HepG2 (cell line): ENCODE results near the gene FDXACB1. TPM values are rescaled to one million over a fixed set of nuclear protein-coding genes. Genes with fewer than 3 reads are reported as not detected.

ENCODE experiments used
- ATAC-seq: fragments of 200-7000 bp; cut with Tn5 transposase; 3 replicates; pipeline ENCODE4 v1.9.1; 2020; ENCODE audit warnings: mild to moderate bottlenecking, moderate library complexity
- BruUV-seq: library from RNA; stranded (reverse); fragments of 400-500 nt; replicated peaks from 2 replicates; lab custom pipeline; 2021; lab: Mats Ljungman, UMichigan
- CTCF ChIA-PET: fragments of 300-600 bp; formaldehyde crosslinking; extraction: SDS; loops from one replicate; lab custom pipeline; 2021; ENCODE audit warnings: low total read pairs, inconsistent platforms, low intra/inter-chr PET ratio; lab: Yijun Ruan, JAX
- POLR2A ChIA-PET: fragments of 350-600 bp; sonication (Branson Sonifier 250); formaldehyde crosslinking; loops from one replicate; lab custom pipeline; 2020; ENCODE audit warnings: antibody characterized with exemption, inconsistent platforms; lab: Yijun Ruan, JAX
- DNase-seq: peaks from one replicate; pipeline ENCODE4 v3.0.0-alpha.2; 2015; ENCODE audit warnings: low spot score
- FAIRE-seq: peaks from 3 replicates; lab custom pipeline; 2011; peaks lifted over from hg19 to GRCh38; lab: Jason Lieb, UNC
- H2AFZ ChIP-seq: one replicate; pipeline ENCODE4 v1.6.1; 2011; ENCODE audit warnings: low read length, inconsistent platforms
- H3K27ac ChIP-seq: fragments of 300-600 bp; 3 replicates; pipeline ENCODE4 v1.8.0; 2011; ENCODE audit warnings: mixed run types, mild to moderate bottlenecking, mixed read lengths, low read length, inconsistent platforms; ENCODE audit not compliant: insufficient read depth; ENCODE audit errors: extremely low read length
- H3K27me3 ChIP-seq, 2 experiments: fragments of 200-600 bp in 1 of 2; 2 replicates in 1 of 2; 3 replicates in 1 of 2; pipeline versions ENCODE4 v1.6.0 to v1.8.0; 2011; ENCODE audit warnings: low read length in 2 of 2, mild to moderate bottlenecking in 2 of 2, moderate library complexity in 2 of 2, inconsistent platforms in 1 of 2; ENCODE audit not compliant: insufficient read depth in 2 of 2, control insufficient read depth in 1 of 2
- H3K36me3 ChIP-seq, 2 experiments: fragments of 200-600 bp in 1 of 2; replicated peaks in 1 of 2; 2 replicates in 1 of 2; 3 replicates in 1 of 2; pipeline versions ENCODE4 v1.5.1 to v1.8.0; 2011; ENCODE audit warnings: low read length in 2 of 2, inconsistent platforms in 1 of 2; ENCODE audit not compliant: insufficient read depth in 2 of 2, control insufficient read depth in 1 of 2
- H3K4me1 ChIP-seq: 2 replicates; pipeline ENCODE4 v1.5.1; 2012; ENCODE audit warnings: low read length, inconsistent platforms; ENCODE audit not compliant: insufficient read depth
- H3K4me2 ChIP-seq: 2 replicates; pipeline ENCODE4 v1.6.0; 2011; ENCODE audit warnings: low read depth, low read length, inconsistent platforms
- H3K4me3 ChIP-seq, 3 experiments: fragments of 200-600 bp in 1 of 3; sonication (generic), shearing (Covaris generic) in 1 of 3; replicated peaks in 1 of 3; 2 replicates each; pipeline ENCODE4 v1.5.1; 2011 to 2016; ENCODE audit warnings: low read length in 3 of 3, inconsistent platforms in 2 of 3, low read depth in 2 of 3, mild to moderate bottlenecking in 2 of 3, control low read depth in 1 of 3, mixed read lengths in 1 of 3; ENCODE audit not compliant: insufficient read depth in 1 of 3
- H3K79me2 ChIP-seq: one replicate; pipeline ENCODE4 v1.6.1; 2011; ENCODE audit warnings: low read length, inconsistent platforms; ENCODE audit not compliant: insufficient read depth
- H3K9ac ChIP-seq: 2 replicates; pipeline ENCODE4 v1.6.0; 2011; ENCODE audit warnings: mild to moderate bottlenecking, low read depth, low read length, inconsistent platforms; ENCODE audit not compliant: insufficient read depth
- H3K9me3 ChIP-seq: 2 replicates; pipeline ENCODE4 v1.5.1; 2012; ENCODE audit warnings: mild to moderate bottlenecking, low read length
- H4K20me1 ChIP-seq: 2 replicates; pipeline ENCODE4 v1.6.0; 2011; ENCODE audit warnings: inconsistent platforms, mild to moderate bottlenecking, low read length, moderate library complexity; ENCODE audit not compliant: insufficient read depth
- ATF7 ChIP-seq, 2 experiments: fragments of 450-650 bp in 1 of 2; sonication (generic) in 1 of 2; formaldehyde crosslinking in 1 of 2; IDR thresholded peaks; 2 replicates each; pipeline versions ENCODE4 v1.4.0 to v1.6.1; 2016 to 2020; ENCODE audit warnings: antibody characterized with exemption in 1 of 2, mild to moderate bottlenecking in 1 of 2, missing genetic modification reagents in 1 of 2
- DDIT3 ChIP-seq: sonication (generic); formaldehyde crosslinking; IDR thresholded peaks from 2 replicates; pipeline ENCODE4 v1.4.0; 2020; ENCODE audit warnings: mild to moderate bottlenecking, missing genetic modification reagents
- HNF1A ChIP-seq, 2 experiments: sonication (generic) in 1 of 2; formaldehyde crosslinking in 1 of 2; IDR thresholded peaks; 2 replicates each; pipeline versions ENCODE4 v1.4.0 to v1.6.1; 2016 to 2020; ENCODE audit warnings: borderline replicate concordance in 1 of 2, low read depth in 1 of 2, mild to moderate bottlenecking in 1 of 2, missing genetic modification reagents in 1 of 2
- MEIS2 ChIP-seq: sonication (generic); formaldehyde crosslinking; IDR thresholded peaks from 2 replicates; pipeline ENCODE4 v1.9.0; 2021; ENCODE audit warnings: mild to moderate bottlenecking, missing genetic modification reagents
- MIER2 ChIP-seq: IDR thresholded peaks from 2 replicates; pipeline ENCODE4 v1.6.1; 2016; ENCODE audit warnings: missing biosample characterization, missing genetic modification reagents
- POLR2AphosphoS5 ChIP-seq: IDR thresholded peaks from 2 replicates; pipeline ENCODE4 v1.6.1; 2012; ENCODE audit warnings: low read depth, low read length
- PREB ChIP-seq: sonication (generic); formaldehyde crosslinking; IDR thresholded peaks from 2 replicates; pipeline ENCODE4 v1.4.0; 2020; ENCODE audit warnings: missing genetic modification reagents
- SRY ChIP-seq: sonication (generic); formaldehyde crosslinking; IDR thresholded peaks from 2 replicates; pipeline ENCODE4 v1.8.0; 2022; ENCODE audit warnings: mild to moderate bottlenecking, missing genetic modification reagents
- TSC22D2 ChIP-seq: sonication (generic); formaldehyde crosslinking; IDR thresholded peaks from 2 replicates; pipeline ENCODE4 v1.5.1; 2020; ENCODE audit warnings: missing genetic modification reagents, mild to moderate bottlenecking, borderline replicate concordance
- ZBTB7A ChIP-seq: sonication (generic); formaldehyde crosslinking; IDR thresholded peaks from 2 replicates; pipeline ENCODE4 v1.8.0; 2022; ENCODE audit warnings: mild to moderate bottlenecking, missing genetic modification reagents
- ZC3H4 ChIP-seq: sonication (generic); formaldehyde crosslinking; IDR thresholded peaks from 2 replicates; pipeline ENCODE4 v1.4.0; 2020; ENCODE audit warnings: missing genetic modification reagents, borderline replicate concordance
- ZFY ChIP-seq: sonication (generic); formaldehyde crosslinking; IDR thresholded peaks from 2 replicates; pipeline ENCODE4 v1.4.0; 2020; ENCODE audit warnings: missing genetic modification reagents
- ZFYVE20 ChIP-seq: sonication (generic); formaldehyde crosslinking; IDR thresholded peaks from 2 replicates; pipeline ENCODE4 v1.8.0; 2023; ENCODE audit warnings: low read depth, mild to moderate bottlenecking, moderate library complexity, missing genetic modification reagents, borderline replicate concordance
- ZMYM4 ChIP-seq: sonication (generic); formaldehyde crosslinking; IDR thresholded peaks from 2 replicates; pipeline ENCODE4 v1.8.1; 2023; ENCODE audit warnings: mild to moderate bottlenecking, missing genetic modification reagents
- ZNF180 ChIP-seq: sonication (generic); formaldehyde crosslinking; IDR thresholded peaks from 2 replicates; pipeline ENCODE4 v1.4.0; 2020; ENCODE audit warnings: low read depth, missing genetic modification reagents, borderline replicate concordance
- ZNF33A ChIP-seq: sonication (generic); formaldehyde crosslinking; IDR thresholded peaks from 2 replicates; pipeline ENCODE4 v1.5.1; 2020; ENCODE audit warnings: missing genetic modification reagents, mild to moderate bottlenecking, moderate library complexity, borderline replicate concordance
- ZNF431 ChIP-seq: sonication (generic); formaldehyde crosslinking; IDR thresholded peaks from 2 replicates; pipeline ENCODE4 v1.9.0; 2022; ENCODE audit warnings: missing genetic modification reagents, low read depth, mild to moderate bottlenecking, borderline replicate concordance
- ZNF460 ChIP-seq: sonication (generic); formaldehyde crosslinking; IDR thresholded peaks from 2 replicates; pipeline ENCODE4 v1.5.1; 2020; ENCODE audit warnings: missing genetic modification reagents, mild to moderate bottlenecking, borderline replicate concordance
- ZNF547 ChIP-seq: sonication (generic); formaldehyde crosslinking; IDR thresholded peaks from 2 replicates; pipeline ENCODE4 v1.5.1; 2020; ENCODE audit warnings: mild to moderate bottlenecking, missing genetic modification reagents
- ZNF850 ChIP-seq: sonication (generic); formaldehyde crosslinking; conservative IDR thresholded peaks from 2 replicates; pipeline ENCODE4 v1.9.0; 2021; ENCODE audit warnings: mild to moderate bottlenecking, missing genetic modification reagents
- WGBS: methylation state at CpG from one replicate; pipeline ENCODE4 v1.1.6; 2017; ENCODE audit warnings: low lambda C conversion rate; 5-methylcytosine and 5-hydroxymethylcytosine counted together
- in situ Hi-C: cut with HindIII; loops from 2 replicates; pipeline ENCODE4 v1.10.0; 2017; ENCODE audit warnings: low pct_unique_long_range_greater_than_20kb; ENCODE audit not compliant: extremely low pct_ligation_motif_present
- intact Hi-C: fragments of 100-400 bp; cut with micrococcal nuclease; formaldehyde crosslinking; loops from one replicate; pipeline ENCODE4 v1.10.0; 2022; ENCODE audit not compliant: unreplicated experiment
- polyA plus RNA-seq, 8 experiments: library from polyadenylated mRNA; depleted of rRNA in 3 of 8; stranded (reverse) in 7 of 8; unstranded in 1 of 8; fragments of >200 nt; fragmentation: Illumina TruSeq in 4 of 8; extraction: Trizol in 4 of 8; gene quantifications; 2 replicates each; pipeline versions ENCODE4 v1.2.1 to v1.2.3, GENCODE V29; 2011 to 2016; ENCODE audit warnings: low read depth in 4 of 8, missing spikeins in 1 of 8, mixed read lengths in 1 of 8; ENCODE audit not compliant: insufficient read depth in 1 of 8
- total RNA-seq, 5 experiments: library from RNA; depleted of rRNA; stranded (reverse); fragments of >200 nt; fragmentation: Illumina TruSeq; extraction: Trizol; gene quantifications; 2 replicates each; pipeline ENCODE4 v1.2.3, GENCODE V29; 2016; ENCODE audit warnings: low read depth in 1 of 5

The FDXACB1 gene
- total and polyA plus RNA-seq, 2 of the 13 experiments (the other 11 are each of a cell fraction or from before 2014, with no cell fraction given), result 1.1 to 3.4 TPM

- Histone ChIP-seq H3K4me3 (no peak overlapping the region; a peak in 1 of 6 replicates), H3K9me3 (no peaks in the 10 kb centered on the region), H3K27ac (peak overlapping the region; percentile 70), H3K9ac (no peak overlapping the region), H2AFZ (no peak overlapping the region), H3K27me3 (no peaks in the 10 kb centered on the region), H3K36me3 (peaks cover 6 to 30% of the 10 kb centered on the region in 2 experiments), H3K4me2 (peak overlapping the region; percentile 18), H3K79me2 (no peaks in the 10 kb centered on the region), H3K4me1 (peaks cover 35% of the 10 kb centered on the region), H4K20me1 (no peaks in the 10 kb centered on the region)
- peak; percentile 80 for FAIRE-seq
- peak; percentile 93 for DNase-seq
- ChIA-PET POLR2A (interaction anchor here (0.9 to 2.7 kb wide), 9 partner anchors 17 to 114 kb away, joined by 3 to 12 read pairs (median 4); partner anchors contain the start of gene PPP2R1B), CTCF (interaction anchor here (2.9 to 3.6 kb wide), 2 partner anchors 238 to 254 kb away, joined by 22 to 47 read pairs; partner anchors contain the start of gene SIK2)
- intact Hi-C loops, result loop anchor here (2.0 to 5.0 kb wide), 2 partner anchors 49 to 393 kb away; no protein-coding TSS in a partner anchor
- 0% methylated on average over 1 of the region's 1 CpG for WGBS
- peak; percentile 97 for ATAC-seq
- in situ Hi-C loops, result loop anchor here (5.0 kb wide), 1 partner anchor 238 kb away; the partner anchor contains the start of gene SIK2
- BruUV-seq, result no TSS peak
- TF ChIP-seq MIER2, result no peak
- TF ChIP-seq ZFY (CRISPR knock-in tag), result no peak
- TF ChIP-seq TSC22D2, result no peak
- no peak for TF ChIP-seq ATF7 (IDR thresholded peaks at IDR 0.05)
- TF ChIP-seq ATF7 (CRISPR knock-in tag; IDR thresholded peaks at IDR 0.05), result no peak
- no peak for TF ChIP-seq HNF1A (IDR thresholded peaks at IDR 0.05; ENCODE audit: low read depth)
- no peak for TF ChIP-seq HNF1A (CRISPR knock-in tag; IDR thresholded peaks at IDR 0.05; ENCODE audit: borderline replicate concordance)
- no peak for TF ChIP-seq ZNF850 (CRISPR knock-in tag)
- TF ChIP-seq ZC3H4 (CRISPR knock-in tag), result no peak
- TF ChIP-seq ZFYVE20, result no peak
- no peak for TF ChIP-seq DDIT3
- no peak for TF ChIP-seq ZNF460 (CRISPR knock-in tag)
- TF ChIP-seq PREB (CRISPR knock-in tag), result no peak
- TF ChIP-seq ZNF180, result no peak
- TF ChIP-seq ZNF33A, result no peak
- no peak for TF ChIP-seq ZBTB7A (CRISPR knock-in tag)
- no peak for TF ChIP-seq MEIS2 (CRISPR knock-in tag)
- no peak for TF ChIP-seq SRY (CRISPR knock-in tag)
- TF ChIP-seq ZNF431 (CRISPR knock-in tag), result no peak
- no peak for TF ChIP-seq POLR2AphosphoS5
- TF ChIP-seq ZMYM4, result peak; percentile 26; the same call in 1 of the 2 replicates
- TF ChIP-seq ZNF547 (CRISPR knock-in tag), result no peak
Measured at GRCh38 chr11:111840143-111840542, 38.8 kb downstream of the FDXACB1 start.
